ENCODE results near the gene ZNRF1. TPM values are rescaled to one million over a fixed set of nuclear protein-coding genes. Genes with fewer than 3 reads are reported as not detected.

ZNRF1 gene
- total and polyA plus RNA-seq, 2 donors from 2014 or later = 10.8 to 23.1 TPM

DNA sequence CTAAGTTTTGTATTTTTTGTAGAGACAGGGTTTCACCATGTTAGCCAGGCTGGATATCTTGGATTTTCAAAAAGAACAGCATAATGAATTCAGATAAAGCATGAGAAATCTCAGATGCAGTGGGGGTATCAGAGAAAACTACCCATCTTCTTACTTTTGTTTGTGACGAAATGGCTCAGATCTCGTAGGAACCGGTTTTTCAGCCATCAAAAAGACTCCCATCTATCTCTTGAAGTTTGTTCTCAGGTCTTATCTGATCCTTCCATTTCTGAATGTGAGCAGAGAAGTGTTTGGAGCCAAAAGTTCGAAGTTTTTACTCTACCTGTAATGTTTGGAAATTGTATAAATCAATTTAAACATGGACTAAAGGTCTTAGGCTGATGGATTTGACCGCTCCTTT is 60.6 kb downstream of the ZNRF1 start:
- intact Hi-C loops (cut with DNase I) = no loop called here
- no peaks in the 10 kb centered on the region for H3K9me3 ChIP-seq (ENCODE audit: control insufficient read depth in 2 of 3, insufficient read depth in 1 of 3, low read length in 3 of 3)
- no peaks in the 10 kb centered on the region for H3K27me3 ChIP-seq (ENCODE audit: control insufficient read depth, insufficient read depth, low read length)
- H3K36me3 ChIP-seq (ENCODE audit: control insufficient read depth in 2 of 3, insufficient read depth in 3 of 3, low read length in 3 of 3) = no peaks in the 10 kb centered on the region
- peaks cover 0 to 17% (median 12%) of the 10 kb centered on the region in 3 donors for H3K4me1 ChIP-seq (ENCODE audit: control insufficient read depth in 2 of 3, insufficient read depth in 2 of 3, low read depth in 1 of 3, low read length in 3 of 3)
- TF ChIP-seq CTCF (IDR thresholded peaks at IDR 0.05; ENCODE audit: borderline replicate concordance, extremely low read depth, insufficient read depth) = no peak
- no peak overlapping the region for H3K27ac ChIP-seq (ENCODE audit: low read depth in 2 of 2, low read length in 2 of 2)
- no peak overlapping the region for H3K9ac ChIP-seq (ENCODE audit: low read length in 3 of 3)
- FAIRE-seq (no peak), DNase-seq (no peak)
- no peak overlapping the region for H3K4me3 ChIP-seq (ENCODE audit: low read length in 3 of 3)

DNA sequence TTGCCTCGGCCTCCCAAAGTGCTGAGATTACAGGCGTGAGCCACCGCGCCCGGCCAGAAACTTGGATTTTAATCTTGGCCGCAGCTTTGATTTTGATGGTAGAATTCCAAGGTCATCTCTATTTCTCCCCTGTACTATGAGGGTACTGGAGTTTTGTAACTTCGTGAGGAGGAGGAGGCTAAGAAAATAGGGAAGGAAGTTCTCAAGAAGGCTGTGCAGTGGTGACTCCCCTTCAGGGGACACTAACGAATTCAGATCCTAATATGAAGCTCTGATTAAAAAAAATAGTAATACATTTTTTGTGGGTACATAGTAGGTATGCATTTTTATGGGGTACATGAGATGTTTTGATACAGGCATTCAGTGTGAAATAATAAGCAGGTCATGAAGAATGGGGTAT is 61.9 kb downstream of the ZNRF1 start:
- intact Hi-C loops (cut with DNase I) = no loop called here
- no peaks in the 10 kb centered on the region for H3K9me3 ChIP-seq (ENCODE audit: control insufficient read depth in 2 of 3, insufficient read depth in 1 of 3, low read length in 3 of 3)
- no peak for DNase-seq
- no peak overlapping the region for H3K9ac ChIP-seq (ENCODE audit: low read length in 3 of 3)
- peaks cover 0 to 15% (median 8%) of the 10 kb centered on the region in 3 donors for H3K4me1 ChIP-seq (ENCODE audit: control insufficient read depth in 2 of 3, insufficient read depth in 2 of 3, low read depth in 1 of 3, low read length in 3 of 3)
- H3K4me3 ChIP-seq (ENCODE audit: low read length in 3 of 3) = no peak overlapping the region
- H3K36me3 ChIP-seq (ENCODE audit: control insufficient read depth in 2 of 3, insufficient read depth in 3 of 3, low read length in 3 of 3) = no peaks in the 10 kb centered on the region
- no peak for FAIRE-seq
- H3K27ac ChIP-seq (ENCODE audit: low read depth in 2 of 2, low read length in 2 of 2) = no peak overlapping the region
- TF ChIP-seq CTCF (IDR thresholded peaks at IDR 0.05; ENCODE audit: borderline replicate concordance, extremely low read depth, insufficient read depth) = no peak
- H3K27me3 ChIP-seq (ENCODE audit: control insufficient read depth, insufficient read depth, low read length) = no peaks in the 10 kb centered on the region

DNA sequence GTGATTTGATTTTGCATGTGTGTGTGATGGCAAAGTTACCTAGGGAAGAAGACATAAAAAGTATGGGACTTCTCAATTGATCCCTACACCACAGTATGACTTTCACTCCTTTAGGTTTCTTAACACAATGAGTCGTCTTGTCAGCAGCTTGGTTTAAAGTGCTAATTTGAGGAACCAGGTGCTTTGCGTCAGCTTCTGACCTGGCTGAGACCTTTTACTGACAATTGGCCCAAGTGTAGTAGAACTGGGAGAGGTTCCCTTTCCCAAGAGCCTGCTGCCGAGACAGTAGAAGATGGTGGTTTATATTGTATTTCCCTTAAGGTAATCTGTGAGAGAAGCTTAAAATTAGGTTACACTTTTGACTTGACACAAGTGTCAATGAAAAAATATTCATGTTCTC is 62.8 kb downstream of the ZNRF1 start:
- FAIRE-seq = no peak
- Histone ChIP-seq H3K4me3 (ENCODE audit: low read length in 3 of 3) (no peak overlapping the region), H3K9me3 (ENCODE audit: control insufficient read depth in 2 of 3, insufficient read depth in 1 of 3, low read length in 3 of 3) (no peaks in the 10 kb centered on the region), H3K27me3 (ENCODE audit: control insufficient read depth, insufficient read depth, low read length) (no peaks in the 10 kb centered on the region), H3K36me3 (ENCODE audit: control insufficient read depth in 2 of 3, insufficient read depth in 3 of 3, low read length in 3 of 3) (no peaks in the 10 kb centered on the region), H3K4me1 (ENCODE audit: control insufficient read depth in 2 of 3, insufficient read depth in 2 of 3, low read depth in 1 of 3, low read length in 3 of 3) (peaks cover 0 to 18% (median 8%) of the 10 kb centered on the region in 3 donors), H3K27ac (ENCODE audit: low read depth in 2 of 2, low read length in 2 of 2) (no peak overlapping the region), H3K9ac (ENCODE audit: low read length in 3 of 3) (no peak overlapping the region)
- intact Hi-C loops (cut with DNase I) = no loop called here
- no peak for TF ChIP-seq CTCF (IDR thresholded peaks at IDR 0.05; ENCODE audit: borderline replicate concordance, extremely low read depth, insufficient read depth)
- peak in 1 of 5 donors; percentile 48 for DNase-seq
